HepG2 (cell line): ENCODE results near the gene MYL12B. TPM values are rescaled to one million over a fixed set of nuclear protein-coding genes. Genes with fewer than 3 reads are reported as not detected.

Experiments used
- GFI1 ChIP-seq: sonication (generic); formaldehyde crosslinking; IDR thresholded peaks from 2 replicates; pipeline ENCODE4 v1.5.0; 2020; ENCODE audit warnings: missing genetic modification reagents, mild to moderate bottlenecking, borderline replicate concordance
- KAT8 ChIP-seq: IDR thresholded peaks from 2 replicates; pipeline ENCODE4 v1.6.1; 2016; ENCODE audit warnings: missing genetic modification reagents, missing compliant biosample characterization
- KDM2A ChIP-seq: sonication (generic); formaldehyde crosslinking; IDR thresholded peaks from 2 replicates; pipeline ENCODE4 v1.4.0; 2020; ENCODE audit warnings: low read depth, missing genetic modification reagents, borderline replicate concordance
- NFYB ChIP-seq: sonication (generic); formaldehyde crosslinking; IDR thresholded peaks from 2 replicates; pipeline ENCODE4 v1.4.0; 2020; ENCODE audit warnings: missing genetic modification reagents
- PAF1 ChIP-seq: IDR thresholded peaks from 2 replicates; pipeline ENCODE4 v1.6.1; 2016; ENCODE audit warnings: missing genetic modification reagents, missing compliant biosample characterization
- PATZ1 ChIP-seq: sonication (generic); formaldehyde crosslinking; IDR thresholded peaks from 2 replicates; pipeline ENCODE4 v1.4.0; 2020; ENCODE audit warnings: missing genetic modification reagents
- PHF8 ChIP-seq: sonication (generic); formaldehyde crosslinking; IDR thresholded peaks from 2 replicates; pipeline ENCODE4 v1.5.0; 2020; ENCODE audit warnings: missing genetic modification reagents
- POLR2AphosphoS5 ChIP-seq: IDR thresholded peaks from 2 replicates; pipeline ENCODE4 v1.6.1; 2012; ENCODE audit warnings: low read depth, low read length
- ZMYM4 ChIP-seq: sonication (generic); formaldehyde crosslinking; IDR thresholded peaks from 2 replicates; pipeline ENCODE4 v1.8.1; 2023; ENCODE audit warnings: mild to moderate bottlenecking, missing genetic modification reagents
- ZNF10 ChIP-seq: sonication (generic); formaldehyde crosslinking; IDR thresholded peaks from 2 replicates; pipeline ENCODE4 v1.4.0; 2020; ENCODE audit warnings: mild to moderate bottlenecking, low read depth, missing genetic modification reagents, borderline replicate concordance
- ZNF446 ChIP-seq: sonication (generic); formaldehyde crosslinking; IDR thresholded peaks from 2 replicates; pipeline ENCODE4 v1.5.0; 2020; ENCODE audit warnings: mild to moderate bottlenecking, missing genetic modification reagents
- ZNF550 ChIP-seq: sonication (generic); formaldehyde crosslinking; IDR thresholded peaks from 2 replicates; pipeline ENCODE4 v1.4.0; 2020; ENCODE audit warnings: mild to moderate bottlenecking, missing genetic modification reagents, borderline replicate concordance
- ZNF841 ChIP-seq: sonication (generic); formaldehyde crosslinking; IDR thresholded peaks from 2 replicates; pipeline ENCODE4 v1.8.1; 2023; ENCODE audit warnings: missing genetic modification reagents, borderline replicate concordance
- polyA plus RNA-seq, 8 experiments: library from polyadenylated mRNA; depleted of rRNA in 3 of 8; stranded (reverse) in 7 of 8; unstranded in 1 of 8; fragments of >200 nt; fragmentation: Illumina TruSeq in 4 of 8; extraction: Trizol in 4 of 8; gene quantifications; 2 replicates each; pipeline versions ENCODE4 v1.2.1 to v1.2.3, GENCODE V29; 2011 to 2016; ENCODE audit warnings: low read depth in 4 of 8, missing spikeins in 1 of 8, mixed read lengths in 1 of 8; ENCODE audit not compliant: insufficient read depth in 1 of 8
- total RNA-seq, 5 experiments: library from RNA; depleted of rRNA; stranded (reverse); fragments of >200 nt; fragmentation: Illumina TruSeq; extraction: Trizol; gene quantifications; 2 replicates each; pipeline ENCODE4 v1.2.3, GENCODE V29; 2016; ENCODE audit warnings: low read depth in 1 of 5
- TF ChIP-seq, protein P1 (sequence below): sonication (generic); formaldehyde crosslinking; IDR thresholded peaks from 2 replicates; pipeline ENCODE4 v1.4.0; 2020; ENCODE audit warnings: missing genetic modification reagents
- TF ChIP-seq, protein P2 (sequence below): sonication (generic); formaldehyde crosslinking; IDR thresholded peaks from 2 replicates; pipeline ENCODE4 v1.5.0; 2020; ENCODE audit warnings: mild to moderate bottlenecking, missing genetic modification reagents
- TF ChIP-seq, protein P3 (sequence below): sonication (generic); IDR thresholded peaks from 2 replicates; pipeline ENCODE4 v1.6.1; 2016; ENCODE audit warnings: low read depth, borderline replicate concordance

Gene MYL12B
- total and polyA plus RNA-seq, 2 of the 13 experiments (the other 11 are each of a cell fraction or from before 2014, with no cell fraction given) = 265 to 340 TPM

GRCh38 chr18:3297025-3297984, 35.4 kb downstream of the MYL12B start (continued):
- TF ChIP-seq, protein P1, sequence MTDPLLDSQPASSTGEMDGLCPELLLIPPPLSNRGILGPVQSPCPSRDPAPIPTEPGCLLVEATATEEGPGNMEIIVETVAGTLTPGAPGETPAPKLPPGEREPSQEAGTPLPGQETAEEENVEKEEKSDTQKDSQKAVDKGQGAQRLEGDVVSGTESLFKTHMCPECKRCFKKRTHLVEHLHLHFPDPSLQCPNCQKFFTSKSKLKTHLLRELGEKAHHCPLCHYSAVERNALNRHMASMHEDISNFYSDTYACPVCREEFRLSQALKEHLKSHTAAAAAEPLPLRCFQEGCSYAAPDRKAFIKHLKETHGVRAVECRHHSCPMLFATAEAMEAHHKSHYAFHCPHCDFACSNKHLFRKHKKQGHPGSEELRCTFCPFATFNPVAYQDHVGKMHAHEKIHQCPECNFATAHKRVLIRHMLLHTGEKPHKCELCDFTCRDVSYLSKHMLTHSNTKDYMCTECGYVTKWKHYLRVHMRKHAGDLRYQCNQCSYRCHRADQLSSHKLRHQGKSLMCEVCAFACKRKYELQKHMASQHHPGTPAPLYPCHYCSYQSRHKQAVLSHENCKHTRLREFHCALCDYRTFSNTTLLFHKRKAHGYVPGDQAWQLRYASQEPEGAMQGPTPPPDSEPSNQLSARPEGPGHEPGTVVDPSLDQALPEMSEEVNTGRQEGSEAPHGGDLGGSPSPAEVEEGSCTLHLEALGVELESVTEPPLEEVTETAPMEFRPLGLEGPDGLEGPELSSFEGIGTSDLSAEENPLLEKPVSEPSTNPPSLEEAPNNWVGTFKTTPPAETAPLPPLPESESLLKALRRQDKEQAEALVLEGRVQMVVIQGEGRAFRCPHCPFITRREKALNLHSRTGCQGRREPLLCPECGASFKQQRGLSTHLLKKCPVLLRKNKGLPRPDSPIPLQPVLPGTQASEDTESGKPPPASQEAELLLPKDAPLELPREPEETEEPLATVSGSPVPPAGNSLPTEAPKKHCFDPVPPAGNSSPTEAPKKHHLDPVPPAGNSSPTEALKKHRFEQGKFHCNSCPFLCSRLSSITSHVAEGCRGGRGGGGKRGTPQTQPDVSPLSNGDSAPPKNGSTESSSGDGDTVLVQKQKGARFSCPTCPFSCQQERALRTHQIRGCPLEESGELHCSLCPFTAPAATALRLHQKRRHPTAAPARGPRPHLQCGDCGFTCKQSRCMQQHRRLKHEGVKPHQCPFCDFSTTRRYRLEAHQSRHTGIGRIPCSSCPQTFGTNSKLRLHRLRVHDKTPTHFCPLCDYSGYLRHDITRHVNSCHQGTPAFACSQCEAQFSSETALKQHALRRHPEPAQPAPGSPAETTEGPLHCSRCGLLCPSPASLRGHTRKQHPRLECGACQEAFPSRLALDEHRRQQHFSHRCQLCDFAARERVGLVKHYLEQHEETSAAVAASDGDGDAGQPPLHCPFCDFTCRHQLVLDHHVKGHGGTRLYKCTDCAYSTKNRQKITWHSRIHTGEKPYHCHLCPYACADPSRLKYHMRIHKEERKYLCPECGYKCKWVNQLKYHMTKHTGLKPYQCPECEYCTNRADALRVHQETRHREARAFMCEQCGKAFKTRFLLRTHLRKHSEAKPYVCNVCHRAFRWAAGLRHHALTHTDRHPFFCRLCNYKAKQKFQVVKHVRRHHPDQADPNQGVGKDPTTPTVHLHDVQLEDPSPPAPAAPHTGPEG (CRISPR knock-in tag) = peak; percentile 78; the same call in 1 of the 2 replicates
- TF ChIP-seq PATZ1 = peak; percentile 84
- TF ChIP-seq, protein P2, sequence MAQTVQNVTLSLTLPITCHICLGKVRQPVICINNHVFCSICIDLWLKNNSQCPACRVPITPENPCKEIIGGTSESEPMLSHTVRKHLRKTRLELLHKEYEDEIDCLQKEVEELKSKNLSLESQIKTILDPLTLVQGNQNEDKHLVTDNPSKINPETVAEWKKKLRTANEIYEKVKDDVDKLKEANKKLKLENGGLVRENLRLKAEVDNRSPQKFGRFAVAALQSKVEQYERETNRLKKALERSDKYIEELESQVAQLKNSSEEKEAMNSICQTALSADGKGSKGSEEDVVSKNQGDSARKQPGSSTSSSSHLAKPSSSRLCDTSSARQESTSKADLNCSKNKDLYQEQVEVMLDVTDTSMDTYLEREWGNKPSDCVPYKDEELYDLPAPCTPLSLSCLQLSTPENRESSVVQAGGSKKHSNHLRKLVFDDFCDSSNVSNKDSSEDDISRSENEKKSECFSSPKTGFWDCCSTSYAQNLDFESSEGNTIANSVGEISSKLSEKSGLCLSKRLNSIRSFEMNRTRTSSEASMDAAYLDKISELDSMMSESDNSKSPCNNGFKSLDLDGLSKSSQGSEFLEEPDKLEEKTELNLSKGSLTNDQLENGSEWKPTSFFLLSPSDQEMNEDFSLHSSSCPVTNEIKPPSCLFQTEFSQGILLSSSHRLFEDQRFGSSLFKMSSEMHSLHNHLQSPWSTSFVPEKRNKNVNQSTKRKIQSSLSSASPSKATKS (CRISPR knock-in tag) = no peak
- TF ChIP-seq POLR2AphosphoS5 = peak; percentile 91
- no peak for TF ChIP-seq NFYB (CRISPR knock-in tag)
- peak; percentile 100 for TF ChIP-seq ZMYM4
- no peak for TF ChIP-seq ZNF10 (CRISPR knock-in tag)
- peak; percentile 59; the same call in 1 of the 2 replicates for TF ChIP-seq GFI1 (CRISPR knock-in tag)
- TF ChIP-seq KDM2A (CRISPR knock-in tag) = peak; percentile 88
- TF ChIP-seq KAT8 = peak; percentile 91
- no peak for TF ChIP-seq PAF1 (CRISPR knock-in tag)
- no peak for TF ChIP-seq ZNF446 (CRISPR knock-in tag)
- TF ChIP-seq ZNF841 (CRISPR knock-in tag) = no peak
- TF ChIP-seq, protein P3, sequence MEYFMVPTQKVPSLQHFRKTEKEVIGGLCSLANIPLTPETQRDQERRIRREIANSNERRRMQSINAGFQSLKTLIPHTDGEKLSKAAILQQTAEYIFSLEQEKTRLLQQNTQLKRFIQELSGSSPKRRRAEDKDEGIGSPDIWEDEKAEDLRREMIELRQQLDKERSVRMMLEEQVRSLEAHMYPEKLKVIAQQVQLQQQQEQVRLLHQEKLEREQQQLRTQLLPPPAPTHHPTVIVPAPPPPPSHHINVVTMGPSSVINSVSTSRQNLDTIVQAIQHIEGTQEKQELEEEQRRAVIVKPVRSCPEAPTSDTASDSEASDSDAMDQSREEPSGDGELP = peak; percentile 80; the same call in 1 of the 2 replicates
- TF ChIP-seq ZNF550 = no peak
- TF ChIP-seq PHF8 (CRISPR knock-in tag) = peak; percentile 90
